NCI-H345 (cell line): Measurements from ENCODE around the gene KLHL22.
A peak's percentile ranks its signal among the peaks of the same experiment; 100 is the strongest.
"Not testable (repeated sequence)": the region's sequence is repeated elsewhere in the genome, so short reads cannot be mapped to it uniquely, and the experiment has no call there.

Experiments
- DNase-seq: peaks from one replicate; lab custom pipeline; 2025; lab: John Stamatoyannopoulos, UW

The KLHL22 gene

DNA sequence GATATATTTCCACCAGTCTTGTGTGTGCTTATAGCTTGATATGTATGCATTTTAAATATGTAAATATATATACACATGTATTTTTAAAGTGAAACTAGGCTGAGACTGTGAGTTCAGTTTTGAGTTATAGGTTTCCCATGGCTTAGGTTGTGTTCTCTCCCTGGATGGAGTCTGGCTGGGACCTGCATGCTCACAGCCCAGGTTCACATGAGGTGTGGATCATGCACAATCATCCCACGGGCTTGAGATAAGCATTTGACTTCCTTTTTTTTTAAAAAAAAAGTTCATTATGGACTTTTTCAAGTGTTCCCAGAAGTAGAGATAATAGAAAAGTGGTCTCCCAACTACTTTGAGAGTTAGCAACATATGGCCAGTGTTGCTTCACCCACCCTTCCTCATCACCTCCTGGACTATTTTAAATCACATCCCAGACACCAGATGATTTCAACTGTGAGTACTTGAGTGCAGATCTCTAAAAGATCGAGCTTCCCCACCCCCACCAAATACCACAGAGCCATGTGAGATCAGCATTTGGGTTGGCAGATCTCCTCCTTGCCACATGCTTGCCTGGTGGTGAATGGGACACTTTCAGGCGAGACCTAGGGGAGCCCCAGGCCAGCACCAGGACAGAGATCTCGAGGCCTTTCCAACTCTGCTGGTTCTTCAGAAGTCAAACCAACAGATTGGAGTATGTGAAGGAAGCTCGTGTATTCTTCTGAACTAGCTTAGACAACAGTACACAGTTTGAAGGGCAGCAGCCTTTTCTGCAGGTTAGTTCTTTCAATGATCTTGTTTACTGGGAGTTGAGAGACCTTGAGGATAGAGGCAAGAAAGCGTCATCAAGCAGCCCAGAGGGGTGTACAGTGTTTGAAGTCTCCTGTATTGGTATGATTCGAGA, 27.7 kb upstream of the KLHL22 start:
- no peak for DNase-seq

- DNase-seq: no peak
Measured at GRCh38 chr22:20522134-20523004, 26.8 kb upstream of the KLHL22 start.

- DNase-seq: no peak
Measured at GRCh38 chr22:20520093-20520511, 24.5 kb upstream of the KLHL22 start.

DNA sequence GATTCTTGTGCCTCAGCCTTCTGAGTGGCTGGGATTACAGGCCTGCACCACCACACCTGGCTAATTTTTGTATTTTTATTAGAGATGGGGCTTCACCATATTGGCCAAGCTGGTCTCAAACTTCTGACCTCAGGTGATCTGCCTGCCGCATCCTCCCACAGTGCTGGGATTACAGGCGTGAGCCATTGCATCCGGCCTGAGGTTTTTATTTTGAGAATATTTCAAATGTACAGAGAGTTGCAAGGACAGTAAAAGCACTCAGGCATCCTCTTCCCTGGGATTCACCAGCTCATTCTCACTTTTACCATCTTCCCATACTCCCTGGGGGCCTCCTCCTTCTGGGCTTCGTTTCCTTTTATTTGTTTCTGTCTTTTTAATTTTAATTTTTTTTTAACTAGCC, 24.0 kb upstream of the KLHL22 start:
- DNase-seq: no peak

DNA sequence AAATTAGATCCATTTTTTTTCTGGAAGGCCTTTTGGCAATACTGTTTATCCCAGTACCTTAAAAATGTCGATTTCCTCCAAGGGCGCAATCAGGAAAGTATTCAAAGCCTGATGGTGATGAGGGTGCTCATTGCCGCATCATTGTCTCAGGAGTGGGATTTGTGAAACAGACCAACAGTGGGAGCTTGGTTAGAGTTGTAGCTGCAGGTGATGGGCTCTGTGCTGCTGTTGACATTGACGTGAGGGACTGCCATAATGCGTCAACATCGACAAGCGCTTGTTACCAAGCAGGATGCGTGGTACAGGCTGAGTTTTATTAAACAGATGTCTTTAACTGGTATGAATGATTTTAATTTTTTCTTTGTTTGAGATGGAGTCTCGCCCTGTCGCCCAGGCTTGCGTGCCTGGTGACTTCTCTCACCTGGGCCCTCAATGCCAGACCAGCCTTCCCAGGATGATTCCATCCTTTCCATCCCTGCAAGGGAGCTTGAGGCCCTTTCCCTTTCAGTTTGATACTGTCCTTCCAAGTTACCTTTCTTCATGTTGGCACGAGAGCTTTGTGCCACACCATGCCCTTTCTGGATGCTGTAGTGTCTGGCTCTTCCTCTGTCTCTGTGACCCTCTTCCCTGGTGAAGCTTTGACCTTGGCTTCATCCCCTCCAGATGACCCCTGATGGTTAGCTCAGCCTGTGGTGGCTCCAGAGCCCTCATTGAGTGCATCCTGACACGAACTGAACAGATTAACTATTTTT, 22.4 kb upstream of the KLHL22 start:
- no peak for DNase-seq

GRCh38 chr22:20517422-20517821, 21.8 kb upstream of the KLHL22 start:
- no peak for DNase-seq

DNA sequence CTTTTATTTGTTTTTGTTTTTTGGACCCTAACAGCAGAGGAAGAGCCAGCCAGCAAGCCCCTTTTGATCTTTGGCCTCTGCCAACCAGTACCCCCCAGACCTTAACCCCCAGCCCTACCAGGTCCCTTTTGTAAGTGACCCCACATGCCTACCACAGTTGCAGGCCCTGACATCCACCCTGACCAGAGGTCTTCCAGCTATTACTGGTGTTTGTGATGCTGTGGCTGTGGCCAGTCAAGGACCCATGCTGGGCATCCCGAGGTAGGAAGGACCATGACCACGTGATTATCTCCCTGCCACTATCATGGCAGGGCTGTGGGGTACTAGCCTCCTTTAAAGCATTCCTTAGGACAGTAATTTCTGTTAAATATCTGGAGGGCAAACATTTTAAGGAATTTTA, 20.8 kb upstream of the KLHL22 start:
- DNase-seq: no peak

- no peak for DNase-seq
Measured at GRCh38 chr22:20514658-20515406, 19.2 kb upstream of the KLHL22 start.

DNA sequence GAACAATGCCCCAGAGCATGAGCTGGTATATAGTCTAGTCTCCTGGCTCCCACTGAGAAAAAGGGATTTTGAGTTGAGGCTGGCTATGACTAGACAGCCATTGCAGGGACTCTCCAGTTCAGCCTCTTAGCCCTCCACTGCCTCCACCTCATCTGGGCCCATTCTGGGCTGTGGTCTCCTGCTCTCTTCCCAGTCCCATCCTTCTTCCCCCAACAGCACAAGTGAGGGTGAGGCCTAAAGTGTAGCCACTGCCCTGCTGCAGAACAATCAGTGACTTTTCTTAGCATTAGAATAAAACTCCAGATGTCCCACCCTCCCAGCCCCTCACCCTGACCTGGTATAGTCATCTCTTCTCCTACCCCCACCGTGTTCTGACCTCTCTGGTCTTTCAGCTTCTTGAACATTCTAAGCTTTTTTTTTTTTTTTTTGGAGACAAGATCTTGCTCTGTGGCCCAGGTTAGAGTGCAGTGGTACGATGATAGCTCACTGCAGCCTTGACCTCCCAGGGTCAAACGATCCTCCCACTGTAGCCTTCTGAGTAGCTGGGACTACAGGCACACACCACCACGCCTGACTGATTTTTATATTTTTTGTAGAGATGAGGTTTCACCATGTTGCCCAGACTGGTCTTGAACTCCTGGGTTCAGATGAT, 16.1 kb upstream of the KLHL22 start:
- no peak for DNase-seq

DNA sequence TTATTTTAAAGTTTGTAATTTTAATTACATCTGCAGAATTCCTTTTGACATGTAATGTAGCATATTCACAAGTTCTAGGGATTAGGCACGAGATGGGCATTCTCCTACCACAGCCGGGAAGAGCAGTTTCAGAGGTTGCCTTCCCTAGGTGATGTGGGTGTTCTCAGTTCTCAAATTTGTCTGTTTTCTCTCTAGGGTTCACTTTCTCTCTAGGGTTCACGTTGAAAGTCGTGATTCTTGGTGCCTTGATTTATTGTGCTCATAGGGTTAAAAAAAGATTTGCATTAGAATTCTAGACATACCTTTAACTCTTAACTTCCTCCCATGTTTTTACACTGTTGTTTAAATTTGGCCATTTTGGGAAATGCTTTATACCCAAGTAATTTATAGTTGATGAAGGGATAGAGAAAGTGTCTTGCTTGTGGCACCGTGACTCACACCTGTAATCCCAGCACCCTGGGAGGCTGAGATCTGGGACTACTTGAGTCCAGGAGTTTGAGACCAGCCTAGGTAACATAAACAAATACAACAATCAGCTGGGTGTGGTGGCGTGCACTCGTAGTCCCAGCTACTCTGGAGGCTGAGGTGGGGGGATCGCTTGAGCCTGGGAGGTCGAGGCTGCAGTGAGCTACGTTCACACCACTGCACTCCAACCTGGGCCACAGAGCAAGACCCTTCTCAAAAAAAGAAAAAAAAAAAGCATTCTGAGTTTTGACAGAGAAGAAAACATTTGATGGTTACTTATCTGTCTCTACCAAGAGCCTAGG, 15.4 kb upstream of the KLHL22 start:
- DNase-seq: no peak

GRCh38 chr22:20509344-20510047, 13.9 kb upstream of the KLHL22 start:
- DNase-seq: no peak

DNA sequence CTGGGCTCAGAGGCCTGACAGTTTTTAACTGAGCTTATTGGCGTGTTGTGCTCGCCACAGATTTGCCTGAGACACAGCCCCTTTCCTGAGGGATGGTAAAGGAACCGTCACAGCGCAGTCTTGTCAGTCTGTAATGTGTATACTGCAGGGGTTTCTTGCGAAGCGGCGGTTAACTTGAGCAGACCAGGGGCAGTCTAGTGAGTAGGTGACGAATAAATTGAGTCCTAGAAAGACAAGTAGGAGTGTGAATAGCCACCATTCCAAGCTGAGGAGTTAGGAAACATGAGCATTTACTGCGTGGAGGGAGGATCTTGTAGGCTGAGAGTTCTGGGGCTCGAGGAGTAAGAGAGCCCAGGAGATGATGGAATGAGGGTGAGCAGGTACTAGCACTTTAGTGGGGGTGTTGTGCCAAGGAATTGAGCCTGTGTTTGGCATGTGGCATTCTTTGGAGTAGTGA, 13.2 kb upstream of the KLHL22 start:
- no peak for DNase-seq

DNA sequence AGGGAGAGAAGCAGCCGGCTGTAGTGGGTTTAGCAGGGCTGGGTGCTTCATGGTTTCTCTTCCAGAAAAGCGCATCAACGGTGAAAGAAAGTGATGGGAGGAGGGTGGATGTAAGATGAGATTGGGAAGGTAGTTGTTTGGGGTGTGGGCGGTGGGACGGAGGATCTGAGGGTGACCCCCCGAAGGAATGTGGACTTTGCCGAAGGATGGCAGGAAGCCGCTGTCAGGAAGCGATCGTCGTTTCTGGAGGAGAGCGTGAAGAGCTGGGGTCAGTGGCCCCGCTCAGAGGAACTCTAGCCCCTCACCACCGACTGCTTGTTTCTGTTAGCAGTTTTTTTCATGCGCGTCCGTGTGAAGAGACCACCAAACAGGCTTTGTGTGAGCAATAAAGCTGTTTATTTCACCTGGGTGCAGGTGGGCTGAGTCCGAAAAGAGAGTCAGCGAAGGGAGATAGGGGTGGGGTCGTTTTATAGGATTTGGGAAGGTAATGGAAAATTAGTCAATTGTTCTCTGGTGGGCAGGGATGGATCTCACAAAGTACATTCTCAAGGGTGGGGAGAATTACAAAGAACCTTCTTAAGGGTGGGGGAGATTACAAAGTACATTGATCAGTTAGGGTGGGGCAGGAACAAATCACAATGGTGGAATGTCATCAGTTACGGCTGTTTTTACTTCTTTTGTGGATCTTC, 12.6 kb upstream of the KLHL22 start:
- DNase-seq: not testable (repeated sequence)

- peak; percentile 87 for DNase-seq
Measured at GRCh38 chr22:20507253-20508066, 11.9 kb upstream of the KLHL22 start, which contains the start of gene MED15. Gene MED15 (plus strand): TSS chr22:20507610. CDS start chr22:20507679, 69 bp downstream.

DNA sequence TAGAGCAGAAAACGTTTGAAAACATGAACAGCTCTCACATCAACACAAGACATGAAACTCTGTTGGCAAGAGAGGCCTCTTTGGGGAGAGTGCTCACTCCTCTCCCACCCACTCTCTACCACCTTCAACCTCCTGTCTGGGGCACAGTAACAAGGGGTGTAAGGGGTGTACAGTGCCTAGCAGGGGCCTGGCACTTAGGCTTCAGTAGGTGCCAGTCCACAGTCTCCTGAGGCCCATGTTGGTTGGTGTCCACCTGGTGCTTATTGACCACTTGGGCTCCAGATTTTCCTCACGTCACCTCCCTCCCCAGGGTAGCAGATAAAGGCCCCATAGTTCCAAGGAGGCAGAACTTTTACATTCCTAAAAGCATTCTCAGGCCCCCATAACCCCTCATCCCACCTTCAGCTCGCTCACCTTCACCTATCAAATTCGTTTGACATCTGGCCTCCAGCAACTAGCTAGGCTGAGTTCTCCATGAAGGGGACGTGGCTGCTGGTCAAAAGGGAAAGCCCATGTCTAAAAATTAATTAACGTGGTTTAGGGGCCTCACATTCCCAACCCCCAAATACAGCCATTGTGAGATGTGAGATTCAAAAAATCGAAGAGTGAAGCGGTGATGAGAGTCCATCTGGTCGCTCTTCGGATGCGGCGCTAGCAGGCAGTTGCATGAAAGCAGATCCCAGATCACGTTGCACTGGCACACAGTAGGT, 11.1 kb upstream of the KLHL22 start:
- no peak for DNase-seq

DNA sequence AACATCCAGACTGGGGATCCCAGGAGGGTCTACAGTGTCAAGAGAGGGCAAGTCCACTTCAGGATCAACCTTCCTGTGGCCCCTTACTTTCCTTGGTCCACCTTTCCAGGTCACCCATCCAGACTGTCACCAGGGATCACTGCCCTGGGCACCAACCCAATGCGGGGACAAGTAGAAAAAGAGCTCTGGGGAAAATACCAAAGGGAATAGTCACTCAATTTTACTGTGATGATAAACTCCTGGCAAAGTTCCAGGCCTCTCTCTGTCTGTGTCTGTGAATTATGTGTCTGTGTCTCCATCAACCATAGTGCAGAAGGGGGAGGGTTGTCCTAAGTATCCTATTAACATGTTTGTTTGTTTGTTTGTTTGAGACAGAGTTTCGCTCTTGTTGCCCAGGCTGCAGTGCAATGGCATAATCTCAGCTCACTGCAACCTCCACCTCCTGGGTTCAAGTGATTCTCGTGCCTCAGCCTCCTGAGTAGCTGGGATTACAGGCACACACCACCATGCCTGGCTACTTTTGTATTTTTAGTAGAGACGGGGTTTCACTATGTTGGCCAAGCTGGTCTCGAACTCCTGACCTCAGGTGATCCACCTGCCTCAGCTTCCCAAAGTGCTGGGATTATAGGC, 8.8 kb upstream of the KLHL22 start:
- DNase-seq: not testable (repeated sequence)

GRCh38 chr22:20503816-20504215, 8.2 kb upstream of the KLHL22 start:
- DNase-seq: no peak
